GM23338 (cell line): Measurements from ENCODE around the gene HLA-DMB. TPM values are rescaled to one million over a fixed set of nuclear protein-coding genes. Genes with fewer than 3 reads are reported as not detected.

Experiments used
- ATAC-seq: fragments of 200-7000 bp; cut with Tn5 transposase; 3 replicates; pipeline ENCODE4 v1.9.1; 2020
- DNase-seq: peaks from one replicate; pipeline ENCODE4 v3.0.0-alpha.2; 2015; ENCODE audit warnings: low spot score
- H2AFZ ChIP-seq: fragments of 200-600 bp; sonication (generic); 2 replicates; pipeline ENCODE4 v1.8.0; 2016; ENCODE audit warnings: antibody characterized with exemption, mild to moderate bottlenecking, moderate library complexity
- H3F3A ChIP-seq: fragments of 200-600 bp; sonication (generic); replicated peaks from 2 replicates; pipeline ENCODE4 v1.8.0; 2017; ENCODE audit warnings: antibody characterized with exemption, mixed run types, low read depth
- H3K27ac ChIP-seq: fragments of 200-600 bp; sonication (generic); 2 replicates; pipeline ENCODE4 v1.6.1; 2016; ENCODE audit warnings: low read depth
- H3K27me3 ChIP-seq: fragments of 200-600 bp; sonication (generic); 2 replicates; pipeline ENCODE4 v1.8.0; 2016; ENCODE audit warnings: mild to moderate bottlenecking, mixed run types, moderate library complexity; ENCODE audit not compliant: insufficient read depth
- H3K36me3 ChIP-seq: fragments of 200-600 bp; sonication (generic); 2 replicates; pipeline ENCODE4 v1.8.0; 2016; ENCODE audit warnings: mild to moderate bottlenecking; ENCODE audit not compliant: insufficient read depth
- H3K4me1 ChIP-seq: fragments of 200-600 bp; sonication (generic); 2 replicates; pipeline ENCODE4 v1.8.0; 2016; ENCODE audit warnings: mild to moderate bottlenecking, moderate library complexity; ENCODE audit not compliant: insufficient read depth
- H3K4me2 ChIP-seq: fragments of 200-600 bp; sonication (generic); 2 replicates; pipeline ENCODE4 v1.7.1; 2017; ENCODE audit warnings: mixed run types
- H3K4me3 ChIP-seq: fragments of 200-600 bp; sonication (generic); 2 replicates; pipeline ENCODE4 v1.6.1; 2016; ENCODE audit warnings: mixed run types
- H3K79me2 ChIP-seq: fragments of 200-600 bp; sonication (generic); replicated peaks from 2 replicates; pipeline ENCODE4 v1.8.0; 2017; ENCODE audit warnings: mild to moderate bottlenecking; ENCODE audit not compliant: insufficient read depth
- H3K9me2 ChIP-seq: fragments of 200-600 bp; sonication (generic); 2 replicates; pipeline ENCODE4 v1.8.0; 2017; ENCODE audit not compliant: insufficient read depth
- H4K20me1 ChIP-seq: fragments of 200-600 bp; sonication (generic); replicated peaks from 2 replicates; pipeline ENCODE4 v1.8.0; 2017; ENCODE audit warnings: mild to moderate bottlenecking; ENCODE audit not compliant: insufficient read depth
- H3K27ac Mint-ChIP-seq: 2 replicates; pipeline ENCODE4 v1.8.0; 2020; ENCODE audit warnings: inconsistent platforms, mild to moderate bottlenecking, moderate library complexity, mixed read lengths
- H3K27me3 Mint-ChIP-seq: 3 replicates; pipeline ENCODE4 v1.8.0; 2022; ENCODE audit warnings: low read depth, mild to moderate bottlenecking, moderate library complexity, mixed read lengths, inconsistent platforms; ENCODE audit not compliant: insufficient read depth, poor library complexity
- H3K36me3 Mint-ChIP-seq: 3 replicates; pipeline ENCODE4 v1.8.0; 2021; ENCODE audit warnings: low read depth, mild to moderate bottlenecking, inconsistent platforms, moderate library complexity, mixed read lengths
- H3K4me1 Mint-ChIP-seq: 3 replicates; pipeline ENCODE4 v1.8.0; 2020; ENCODE audit warnings: mild to moderate bottlenecking, inconsistent platforms, mixed read lengths
- H3K4me3 Mint-ChIP-seq: 3 replicates; pipeline ENCODE4 v1.8.0; 2021; ENCODE audit warnings: moderate library complexity, mild to moderate bottlenecking, inconsistent platforms, mixed read lengths
- H3K9me3 Mint-ChIP-seq: 3 replicates; pipeline ENCODE4 v1.8.0; 2020; ENCODE audit warnings: moderate library complexity, mild to moderate bottlenecking, inconsistent platforms, mixed read lengths
- ETS1 ChIP-seq: IDR thresholded peaks from 2 replicates; pipeline ENCODE4 v1.6.1; 2016; ENCODE audit warnings: antibody characterized with exemption
- EZH2 ChIP-seq: fragments of 200-600 bp; sonication (generic); IDR thresholded peaks from one replicate; pipeline ENCODE4 v1.8.0; 2017; ENCODE audit warnings: antibody characterized with exemption, mild to moderate bottlenecking, low read depth; ENCODE audit not compliant: unreplicated experiment
- EZH2phosphoT487 ChIP-seq: fragments of 200-600 bp; sonication (generic); IDR thresholded peaks from one replicate; pipeline ENCODE4 v1.8.1; 2018; ENCODE audit warnings: antibody characterized with exemption; ENCODE audit not compliant: unreplicated experiment
- JUNB ChIP-seq: IDR thresholded peaks from one replicate; pipeline ENCODE4 v1.6.1; 2016; ENCODE audit warnings: antibody characterized with exemption; ENCODE audit not compliant: unreplicated experiment
- NANOG ChIP-seq: IDR thresholded peaks from 2 replicates; pipeline ENCODE4 v1.6.1; 2016; ENCODE audit warnings: antibody characterized with exemption, borderline replicate concordance
- POLR2AphosphoS5 ChIP-seq: IDR thresholded peaks from 2 replicates; pipeline ENCODE4 v1.6.1; 2016; ENCODE audit warnings: antibody characterized with exemption, low read depth
- REST ChIP-seq: IDR thresholded peaks from one replicate; pipeline ENCODE4 v1.6.1; 2018; ENCODE audit warnings: antibody characterized with exemption; ENCODE audit not compliant: unreplicated experiment
- ZNF331 ChIP-seq: fragments of 250-450 bp; sonication (Bioruptor Pico); IDR thresholded peaks from 2 replicates; pipeline ENCODE4 v1.5.0; 2020; ENCODE audit warnings: low read depth, mild to moderate bottlenecking, moderate library complexity
- ZNF462 ChIP-seq: fragments of 250-450 bp; sonication (Bioruptor Pico); IDR thresholded peaks from 2 replicates; pipeline ENCODE4 v1.5.0; 2020; ENCODE audit warnings: mild to moderate bottlenecking, moderate library complexity
- polyA plus RNA-seq: library from polyadenylated mRNA; unstranded; fragments of >200 nt; fragmentation: Nextera tagmentation; extraction: Ambion mirVana; gene quantifications from 2 replicates; pipeline ENCODE4 v1.2.1, GENCODE V29; 2016
- total RNA-seq: library from RNA; depleted of rRNA; stranded (reverse); fragments of >200 nt; shearing (Covaris generic); gene quantifications from 2 replicates; pipeline ENCODE4 v1.2.3, GENCODE V29; 2014

Gene HLA-DMB
- total and polyA plus RNA-seq, 2 experiments from 2014 or later: 0.70 to 1.6 TPM

GRCh38 chr6:32946893-32947292 lies 6.1 kb upstream of the HLA-DMB start (continued):
- TF ChIP-seq POLR2AphosphoS5 (no peak), NANOG (no peak), ETS1 (no peak), REST (no peak), EZH2phosphoT487 (no peak)

- H3K27ac Mint-ChIP-seq: no peak overlapping the region
- no peak overlapping the region for H3K4me3 Mint-ChIP-seq
- TF ChIP-seq ZNF331 (CRISPR knock-in tag) (no peak), NANOG (no peak), JUNB (no peak), ETS1 (no peak), ZNF462 (CRISPR knock-in tag) (no peak), REST (no peak), EZH2 (no peak)
Observed at GRCh38 chr6:32945953-32946352, 5.1 kb upstream of the HLA-DMB start.

More at GRCh38 chr6:32945953-32946352, 5.1 kb upstream of the HLA-DMB start:
- 0 out of 2 replicates have a peak, but pooled peaks cover 6% of the 10 kb centered on the region for H3K4me1 ChIP-seq
- no peaks in the 10 kb centered on the region for H3K9me2 ChIP-seq
- DNase-seq (no peak), ATAC-seq (no peak)
- no peak overlapping the region for H3K27ac ChIP-seq
- H2AFZ ChIP-seq: no peak overlapping the region
- H3K4me2 ChIP-seq: no peak overlapping the region
- Mint-ChIP-seq H3K27me3 (peaks cover 2% of the 10 kb centered on the region), H3K4me1 (peaks cover 11% of the 10 kb centered on the region; the same call in 2 of the 3 replicates), H3K36me3 (no peaks in the 10 kb centered on the region), H3K9me3 (no peaks in the 10 kb centered on the region)
- no peaks in the 10 kb centered on the region for H3K27me3 ChIP-seq
- H3K79me2 ChIP-seq: no peaks in the 10 kb centered on the region
- H3K4me3 ChIP-seq: no peak overlapping the region
- no peaks in the 10 kb centered on the region for H4K20me1 ChIP-seq
- no peaks in the 10 kb centered on the region for H3K36me3 ChIP-seq
- no peaks in the 10 kb centered on the region for H3F3A ChIP-seq
